Sigmoid colon (tissue), 7 donors: ENCODE data around the gene COL5A2. TPM values are rescaled to one million over a fixed set of nuclear protein-coding genes. Genes with fewer than 3 reads are reported as not detected.
A peak's percentile ranks its signal among the peaks of the same experiment; 100 is the strongest.

Experiments used
- DNase-seq: peaks from one replicate; pipeline ENCODE4 v3.0.0-alpha.2; 2019
- H3K27ac ChIP-seq, 4 donors: fragments of 200-600 bp; sonication (generic); one replicate each; pipeline ENCODE4 v1.5.1; 2016 to 2019; ENCODE audit warnings: mild to moderate bottlenecking in 1 of 4
- H3K27me3 ChIP-seq, 3 donors: fragments of 200-600 bp; sonication (generic); one replicate each; pipeline ENCODE4 v1.5.1; 2019; ENCODE audit warnings: mild to moderate bottlenecking in 1 of 3
- H3K36me3 ChIP-seq, 4 donors: fragments of 200-600 bp; sonication (generic); one replicate each; pipeline ENCODE4 v1.5.1; 2016 to 2019
- H3K4me1 ChIP-seq, 4 donors: fragments of 200-600 bp; sonication (generic); one replicate each; pipeline ENCODE4 v1.5.1; 2017 to 2019
- H3K4me3 ChIP-seq, 4 donors: fragments of 200-600 bp; sonication (generic); one replicate each; pipeline ENCODE4 v1.5.1; 2017 to 2019; ENCODE audit warnings: mild to moderate bottlenecking in 2 of 4, moderate library complexity in 1 of 4
- H3K9me3 ChIP-seq, 4 donors: fragments of 200-600 bp in 3 of 4; sonication (generic) in 3 of 4; one replicate each; pipeline versions ENCODE4 v1.5.1 to v1.6.1; 2013 to 2019
- EP300 ChIP-seq, 4 donors: sonication (generic); formaldehyde crosslinking; IDR thresholded peaks; one replicate each; pipeline ENCODE4 v1.6.1; 2017; ENCODE audit warnings: antibody characterized with exemption in 4 of 4
- POLR2A ChIP-seq, 2 donors: fragments of 450-650 bp; IDR thresholded peaks; one replicate each; pipeline ENCODE4 v1.6.1; 2016; ENCODE audit warnings: antibody characterized with exemption in 2 of 2, mild to moderate bottlenecking in 2 of 2, moderate library complexity in 2 of 2
- POLR2AphosphoS5 ChIP-seq, 4 donors: sonication (generic); formaldehyde crosslinking; IDR thresholded peaks; one replicate each; pipeline ENCODE4 v1.6.1; 2017; ENCODE audit warnings: antibody characterized with exemption in 4 of 4
- WGBS, 2 donors: extraction: QIAGEN DNeasy Blood & Tissue Kit; methylation state at CpG; one replicate each; pipeline ENCODE4 v1.1.7; 2013; 5-methylcytosine and 5-hydroxymethylcytosine counted together
- intact Hi-C: fragments of 100-400 bp; cut with DNase I; formaldehyde crosslinking; loops from one replicate; pipeline ENCODE4 v1.15.1; 2023
- polyA plus RNA-seq, 3 donors: library from polyadenylated mRNA; stranded (reverse); fragments of 200-250 nt; gene quantifications; one replicate each; pipeline ENCODE4 v1.2.3, GENCODE V29; 2013
- total RNA-seq, 4 donors: library from RNA; depleted of rRNA; stranded (reverse); fragments of >200 nt; gene quantifications; one replicate each; pipeline ENCODE4 v1.1.0, GENCODE V29; 2016
- TF ChIP-seq, protein P1 (sequence below), 4 experiments: fragments of 450-650 bp in 3 of 4; fragments of 200-600 bp in 1 of 4; IDR thresholded peaks; one replicate each; pipeline ENCODE4 v1.5.1; 2016 to 2019; ENCODE audit warnings: antibody characterized with exemption in 4 of 4, mild to moderate bottlenecking in 3 of 4, moderate library complexity in 2 of 4
- donor health status: healthy with polysubstance abuse.
- donor health status: Bipolar disorder and iron deficiency.
- donor health status: healthy.

The COL5A2 gene
- total and polyA plus RNA-seq, 7 donors, result 3.6 to 164 (median 60.9) TPM

DNA sequence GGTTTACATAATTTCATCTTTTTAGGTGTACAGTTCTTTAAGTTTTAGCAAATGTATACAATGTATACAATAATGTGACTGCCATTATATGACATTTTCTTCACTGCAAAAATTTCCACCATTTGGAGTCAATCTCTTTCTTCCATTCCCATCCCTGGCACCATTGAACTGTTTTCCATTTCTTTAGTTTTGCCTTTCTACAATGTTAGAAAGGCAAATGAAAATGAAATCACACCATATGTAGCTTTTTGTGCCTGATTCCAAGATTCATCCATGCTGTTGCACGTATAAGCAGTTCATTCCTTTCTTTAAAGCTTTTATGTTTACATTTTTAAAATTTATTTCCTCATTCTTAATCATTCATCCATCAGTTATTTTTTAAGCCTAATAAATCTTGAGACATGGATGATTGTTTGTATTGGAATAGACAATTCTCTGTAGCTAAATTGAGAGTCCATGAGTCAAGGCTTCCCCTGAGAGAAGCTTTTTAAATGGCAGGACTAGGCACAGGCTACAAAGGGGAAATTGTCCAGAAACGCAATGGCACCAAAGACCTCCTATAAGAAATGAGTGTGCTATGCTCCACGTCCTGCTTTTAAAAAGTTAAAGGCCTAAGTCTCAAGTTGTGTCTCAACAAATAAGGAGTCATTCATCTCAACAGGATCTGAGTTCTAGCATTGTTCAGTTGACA lies 8.7 kb upstream of the COL5A2 start:
- no peak for DNase-seq
- no peaks in the 10 kb centered on the region for H3K27me3 ChIP-seq
- no peak overlapping the region for H3K27ac ChIP-seq
- intact Hi-C loops, result no loop called here
- no peak overlapping the region for H3K4me3 ChIP-seq
- no peaks in the 10 kb centered on the region for H3K4me1 ChIP-seq
- WGBS, 2 donors, result 78 to 86% methylated on average over 3 of the region's 3 CpGs
- H3K9me3 ChIP-seq, result no peaks in the 10 kb centered on the region
- TF ChIP-seq POLR2A (IDR thresholded peaks at IDR 0.05), result no peak
- H3K36me3 ChIP-seq, result no peaks in the 10 kb centered on the region

DNA sequence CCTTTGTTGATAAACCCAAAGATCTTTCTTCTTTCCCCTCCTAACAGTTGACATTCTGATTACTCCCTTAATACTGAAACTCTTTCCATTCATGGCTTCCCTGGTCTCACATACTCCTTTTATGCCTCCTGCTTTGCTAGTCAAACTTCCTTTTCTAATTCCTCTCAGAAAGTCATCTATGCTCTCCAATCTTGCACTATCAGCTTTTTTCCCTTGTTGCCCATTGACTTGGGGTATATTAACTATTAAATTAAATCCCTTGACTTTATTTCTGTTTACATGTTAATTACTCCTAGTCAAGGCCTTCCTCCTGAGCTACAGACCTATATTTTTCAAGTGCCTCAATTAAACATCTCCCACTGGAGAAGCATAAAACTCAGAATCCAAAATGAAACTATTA lies 3.6 kb upstream of the COL5A2 start:
- intact Hi-C loops, result loop anchor here (5.0 kb wide), 1 partner anchor 66 kb away; no protein-coding TSS in a partner anchor
- Histone ChIP-seq H3K4me1 (peaks cover 0 to 6% (median 3%) of the 10 kb centered on the region in 4 donors), H3K9me3 (no peaks in the 10 kb centered on the region), H3K27ac (no peak overlapping the region), H3K27me3 (no peaks in the 10 kb centered on the region), H3K4me3 (no peak overlapping the region), H3K36me3 (no peaks in the 10 kb centered on the region)
- no peak for TF ChIP-seq EP300 (IDR thresholded peaks at IDR 0.05)
- no peak for TF ChIP-seq POLR2AphosphoS5 (IDR thresholded peaks at IDR 0.05)
- TF ChIP-seq POLR2A (IDR thresholded peaks at IDR 0.05), result no peak
- TF ChIP-seq, protein P1, sequence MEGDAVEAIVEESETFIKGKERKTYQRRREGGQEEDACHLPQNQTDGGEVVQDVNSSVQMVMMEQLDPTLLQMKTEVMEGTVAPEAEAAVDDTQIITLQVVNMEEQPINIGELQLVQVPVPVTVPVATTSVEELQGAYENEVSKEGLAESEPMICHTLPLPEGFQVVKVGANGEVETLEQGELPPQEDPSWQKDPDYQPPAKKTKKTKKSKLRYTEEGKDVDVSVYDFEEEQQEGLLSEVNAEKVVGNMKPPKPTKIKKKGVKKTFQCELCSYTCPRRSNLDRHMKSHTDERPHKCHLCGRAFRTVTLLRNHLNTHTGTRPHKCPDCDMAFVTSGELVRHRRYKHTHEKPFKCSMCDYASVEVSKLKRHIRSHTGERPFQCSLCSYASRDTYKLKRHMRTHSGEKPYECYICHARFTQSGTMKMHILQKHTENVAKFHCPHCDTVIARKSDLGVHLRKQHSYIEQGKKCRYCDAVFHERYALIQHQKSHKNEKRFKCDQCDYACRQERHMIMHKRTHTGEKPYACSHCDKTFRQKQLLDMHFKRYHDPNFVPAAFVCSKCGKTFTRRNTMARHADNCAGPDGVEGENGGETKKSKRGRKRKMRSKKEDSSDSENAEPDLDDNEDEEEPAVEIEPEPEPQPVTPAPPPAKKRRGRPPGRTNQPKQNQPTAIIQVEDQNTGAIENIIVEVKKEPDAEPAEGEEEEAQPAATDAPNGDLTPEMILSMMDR (IDR thresholded peaks at IDR 0.05), result no peak
- no peak for DNase-seq

DNA sequence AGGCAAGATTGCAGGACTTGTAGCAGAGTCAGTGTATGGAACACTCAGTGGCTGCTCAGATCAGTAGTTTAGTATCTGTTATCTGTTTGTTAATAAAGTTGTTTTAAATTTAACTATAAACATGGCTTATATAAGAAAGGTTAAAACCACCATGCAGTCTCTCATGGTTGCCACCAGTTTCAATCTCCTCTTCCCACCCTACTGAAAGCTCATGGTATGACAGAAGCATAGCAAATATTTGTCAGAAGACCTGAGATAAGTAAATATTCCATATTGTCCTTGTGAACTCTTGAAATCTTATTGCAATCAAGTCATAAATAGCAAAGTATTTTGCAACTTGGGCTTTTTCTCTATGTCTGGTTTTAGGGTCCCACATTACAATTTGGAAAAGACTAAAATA lies 2.1 kb upstream of the COL5A2 start:
- intact Hi-C loops, result loop anchor here (5.0 kb wide), 1 partner anchor 64 kb away; no protein-coding TSS in a partner anchor
- Histone ChIP-seq H3K9me3 (no peaks in the 10 kb centered on the region), H3K4me3 (no peak overlapping the region), H3K27ac (no peak overlapping the region), H3K36me3 (no peaks in the 10 kb centered on the region), H3K4me1 (peaks cover 0 to 9% (median 4%) of the 10 kb centered on the region in 4 donors), H3K27me3 (no peaks in the 10 kb centered on the region)
- no peak for DNase-seq
- TF ChIP-seq EP300 (IDR thresholded peaks at IDR 0.05), result no peak
- TF ChIP-seq POLR2AphosphoS5 (IDR thresholded peaks at IDR 0.05), result no peak

DNA sequence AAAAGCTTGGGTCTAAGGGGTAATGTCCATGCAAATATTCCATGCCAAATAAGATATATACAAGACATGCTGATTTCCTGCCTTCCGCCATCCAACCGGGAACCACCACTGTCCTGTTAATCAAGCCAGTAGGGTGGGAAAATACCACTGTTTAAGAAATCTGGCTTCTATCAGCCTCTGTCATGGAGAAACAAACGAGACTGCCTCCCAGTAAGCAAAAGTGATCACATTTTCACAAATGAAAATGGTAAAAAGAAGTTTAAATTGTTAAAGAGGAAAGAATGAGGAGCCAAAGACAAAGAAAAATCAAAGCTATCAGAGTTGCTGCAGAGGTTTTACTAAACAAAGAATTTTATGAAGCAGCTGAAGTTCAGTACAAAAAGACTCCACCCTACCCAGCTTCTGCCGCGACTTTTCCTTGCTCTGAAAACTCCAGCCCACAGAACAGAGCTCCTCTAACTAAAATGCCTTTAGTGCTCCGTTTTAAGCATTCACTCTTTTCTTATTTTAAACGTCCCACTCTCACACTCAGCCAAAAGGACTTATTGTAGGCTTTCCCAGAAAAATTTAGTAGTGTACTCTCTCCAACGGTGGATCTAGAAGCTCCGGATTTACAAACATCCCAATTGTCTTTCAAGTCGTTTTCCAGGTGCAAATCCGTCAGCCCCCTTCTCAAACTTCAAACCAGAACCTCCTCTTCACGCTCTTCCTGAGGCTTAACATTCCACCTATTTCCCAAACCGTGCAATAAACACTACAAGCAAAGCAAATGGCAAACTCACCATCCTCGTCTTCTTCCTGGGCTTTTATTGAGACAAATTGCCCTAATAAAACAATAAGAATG lies 613 bp downstream of the COL5A2 start:
- TF ChIP-seq, protein P1 (IDR thresholded peaks at IDR 0.05), result no peak
- peak; percentile 55 to 85 (median 80) for TF ChIP-seq POLR2AphosphoS5 (IDR thresholded peaks at IDR 0.05)
- Histone ChIP-seq H3K27me3 (no peaks in the 10 kb centered on the region), H3K27ac (peak overlapping the region; percentile 77 to 91 (median 86)), H3K9me3 (no peaks in the 10 kb centered on the region), H3K36me3 (no peaks in the 10 kb centered on the region), H3K4me1 (peaks cover 0 to 28% (median 14%) of the 10 kb centered on the region in 4 donors), H3K4me3 (peak overlapping the region; percentile 58 to 69 (median 66))
- peak; percentile 72 for DNase-seq
- intact Hi-C loops, result loop anchor here (5.0 to 10.0 kb wide), 4 partner anchors 33 to 233 kb away; no protein-coding TSS in a partner anchor
- 5 to 8% methylated on average over 14 of the region's 14 CpGs for WGBS, 2 donors

DNA sequence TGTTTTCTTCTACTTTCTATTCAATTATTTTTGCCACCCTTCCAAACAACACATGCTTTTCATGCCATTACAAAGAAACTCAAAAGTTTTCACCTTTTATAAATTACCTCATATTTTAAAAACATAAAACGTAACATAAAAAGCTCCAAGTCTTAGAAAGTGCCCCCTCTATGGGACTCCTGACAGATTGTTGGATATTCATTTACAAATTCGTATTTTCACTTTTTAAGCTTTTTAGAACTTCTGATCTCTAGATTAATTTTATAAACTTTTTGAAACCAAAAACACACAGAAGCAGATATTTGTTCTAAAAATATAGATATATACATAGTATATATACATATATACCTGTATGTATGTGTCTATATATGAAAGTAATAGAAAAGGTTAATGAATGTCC lies 1.5 kb downstream of the COL5A2 start:
- peak overlapping the region; percentile 77 to 91 (median 86) for H3K27ac ChIP-seq
- intact Hi-C loops, result loop anchor here (5.0 to 10.0 kb wide), 4 partner anchors 34 to 234 kb away; no protein-coding TSS in a partner anchor
- H3K27me3 ChIP-seq, result no peaks in the 10 kb centered on the region
- TF ChIP-seq POLR2A (IDR thresholded peaks at IDR 0.05) (no peak), EP300 (IDR thresholded peaks at IDR 0.05) (no peak), POLR2AphosphoS5 (IDR thresholded peaks at IDR 0.05) (no peak)
- TF ChIP-seq, protein P1 (IDR thresholded peaks at IDR 0.05), result no peak
- peaks cover 0 to 28% (median 14%) of the 10 kb centered on the region in 4 donors for H3K4me1 ChIP-seq
- no peak for DNase-seq
- WGBS, 2 donors, result 33 to 46% methylated on average over 2 of the region's 2 CpGs
- no peaks in the 10 kb centered on the region for H3K9me3 ChIP-seq
- no peaks in the 10 kb centered on the region for H3K36me3 ChIP-seq
- H3K4me3 ChIP-seq, result peak overlapping the region; percentile 58 to 69 (median 66)
